ENCODE data around the gene LPP.

Gene LPP

GRCh38 chr3:188911026-188911850 is 757.3 kb downstream of the LPP start:
- no peak for DNase-seq

GRCh38 chr3:188913084-188913483 is 759.1 kb downstream of the LPP start:
- DNase-seq = no peak

- DNase-seq = no peak
These were observed 760.6 kb downstream of the LPP start for GRCh38 chr3:188914552-188914951.

GRCh38 chr3:188915127-188915526 is 761.2 kb downstream of the LPP start:
- DNase-seq = no peak

- no peak for DNase-seq
These were observed 763.0 kb downstream of the LPP start for GRCh38 chr3:188916934-188917401.

GRCh38 chr3:188918093-188918492 is 764.1 kb downstream of the LPP start:
- DNase-seq = no peak

GRCh38 chr3:188923671-188924070 is 769.7 kb downstream of the LPP start:
- DNase-seq = no peak

- DNase-seq = no peak
These were observed 771.4 kb downstream of the LPP start for GRCh38 chr3:188925376-188925775.

GRCh38 chr3:188926111-188926510 is 772.2 kb downstream of the LPP start:
- DNase-seq = no peak

GRCh38 chr3:188926741-188927511 is 773.0 kb downstream of the LPP start:
- no peak for DNase-seq

- no peak for DNase-seq
These were observed 774.0 kb downstream of the LPP start for GRCh38 chr3:188927971-188928370.

- DNase-seq = no peak
These were observed 775.2 kb downstream of the LPP start for GRCh38 chr3:188929137-188929536.

GRCh38 chr3:188931036-188931435 is 777.1 kb downstream of the LPP start:
- no peak for DNase-seq

- DNase-seq = no peak
These were observed 777.6 kb downstream of the LPP start for GRCh38 chr3:188931531-188931930.

GRCh38 chr3:188934989-188935388 is 781.0 kb downstream of the LPP start:
- DNase-seq = no peak

- DNase-seq = no peak
These were observed 782.7 kb downstream of the LPP start for GRCh38 chr3:188936597-188937107.

- no peak for DNase-seq
These were observed 783.4 kb downstream of the LPP start for GRCh38 chr3:188937389-188937788.

- DNase-seq = no peak
These were observed 785.0 kb downstream of the LPP start for GRCh38 chr3:188938999-188939398.

- no peak for DNase-seq
These were observed 786.0 kb downstream of the LPP start for GRCh38 chr3:188939814-188940572.
